ENCODE measurements around the gene NLGN2. TPM values are rescaled to one million over a fixed set of nuclear protein-coding genes. Genes with fewer than 3 reads are reported as not detected.

Gene NLGN2
- total and polyA plus RNA-seq, 4 donors = 21.5 to 210 (median 111) TPM

- WGBS (ENCODE audit: insufficient coverage) = 79% methylated on average over 11 of the region's 19 CpGs
- Histone ChIP-seq H3K27ac (ENCODE audit: low read depth, low read length) (no peak overlapping the region), H3K4me3 (ENCODE audit: low read depth, low read length) (no peak overlapping the region), H3K27me3 (ENCODE audit: control insufficient read depth, insufficient read depth, low read length) (no peaks in the 10 kb centered on the region), H3K4me1 (ENCODE audit: control insufficient read depth, insufficient read depth, low read length) (peaks cover 17% of the 10 kb centered on the region), H3K9me3 (ENCODE audit: control insufficient read depth, insufficient read depth, low read length) (no peaks in the 10 kb centered on the region), H3K36me3 (ENCODE audit: control insufficient read depth, insufficient read depth, low read length) (peaks cover 62% of the 10 kb centered on the region)
- DNase-seq (ENCODE audit: low read depth in 4 of 6, low spot score in 6 of 6) = no peak
Observed at GRCh38 chr17:7389924-7390910, 17.4 kb upstream of the NLGN2 start.

- no peak for DNase-seq (ENCODE audit: low read depth in 4 of 6, low spot score in 6 of 6)
- no peak overlapping the region for H3K27ac ChIP-seq (ENCODE audit: low read depth, low read length)
- WGBS (ENCODE audit: insufficient coverage) = 83% methylated on average over 2 of the region's 2 CpGs
Observed at GRCh38 chr17:7391307-7391706, 16.3 kb upstream of the NLGN2 start.

GRCh38 chr17:7392696-7393612, 14.7 kb upstream of the NLGN2 start:
- peak in 2 of 6 donors; percentile 32 to 47 for DNase-seq (ENCODE audit: low read depth in 4 of 6, low spot score in 6 of 6)
- Histone ChIP-seq H3K27me3 (ENCODE audit: control insufficient read depth, insufficient read depth, low read length) (no peaks in the 10 kb centered on the region), H3K4me1 (ENCODE audit: control insufficient read depth, insufficient read depth, low read length) (peaks cover 18% of the 10 kb centered on the region), H3K36me3 (ENCODE audit: control insufficient read depth, insufficient read depth, low read length) (peaks cover 48% of the 10 kb centered on the region), H3K4me3 (ENCODE audit: low read depth, low read length) (peak overlapping the region; percentile 77), H3K9me3 (ENCODE audit: control insufficient read depth, insufficient read depth, low read length) (no peaks in the 10 kb centered on the region), H3K27ac (ENCODE audit: low read depth, low read length) (no peak overlapping the region)
- 47% methylated on average over 34 of the region's 42 CpGs for WGBS (ENCODE audit: insufficient coverage)

More at GRCh38 chr17:7391307-7391706, 16.3 kb upstream of the NLGN2 start:
- Histone ChIP-seq H3K27me3 (ENCODE audit: control insufficient read depth, insufficient read depth, low read length) (no peaks in the 10 kb centered on the region), H3K9me3 (ENCODE audit: control insufficient read depth, insufficient read depth, low read length) (no peaks in the 10 kb centered on the region), H3K36me3 (ENCODE audit: control insufficient read depth, insufficient read depth, low read length) (peaks cover 60% of the 10 kb centered on the region), H3K4me3 (ENCODE audit: low read depth, low read length) (no peak overlapping the region), H3K4me1 (ENCODE audit: control insufficient read depth, insufficient read depth, low read length) (peaks cover 18% of the 10 kb centered on the region)

- no peak for DNase-seq (ENCODE audit: low read depth in 4 of 6, low spot score in 6 of 6)
- H3K4me3 ChIP-seq (ENCODE audit: low read depth, low read length) = peak overlapping the region; percentile 77
- peaks cover 39% of the 10 kb centered on the region for H3K36me3 ChIP-seq (ENCODE audit: control insufficient read depth, insufficient read depth, low read length)
- peak overlapping the region; percentile 87 for H3K27ac ChIP-seq (ENCODE audit: low read depth, low read length)
- no peaks in the 10 kb centered on the region for H3K27me3 ChIP-seq (ENCODE audit: control insufficient read depth, insufficient read depth, low read length)
- WGBS (ENCODE audit: insufficient coverage) = 2% methylated on average over 43 of the region's 48 CpGs
- no peaks in the 10 kb centered on the region for H3K9me3 ChIP-seq (ENCODE audit: control insufficient read depth, insufficient read depth, low read length)
- H3K4me1 ChIP-seq (ENCODE audit: control insufficient read depth, insufficient read depth, low read length) = peaks cover 18% of the 10 kb centered on the region
Observed at GRCh38 chr17:7393613-7394451, 13.8 kb upstream of the NLGN2 start.

- Histone ChIP-seq H3K27ac (ENCODE audit: low read depth, low read length) (peak within 1 kb of the TSS; percentile 87), H3K9me3 (ENCODE audit: control insufficient read depth, insufficient read depth, low read length) (no peaks in the 10 kb centered on the region), H3K4me1 (ENCODE audit: control insufficient read depth, insufficient read depth, low read length) (peaks cover 18% of the 10 kb centered on the region), H3K4me3 (ENCODE audit: low read depth, low read length) (peak within 1 kb of the TSS; percentile 77), H3K27me3 (ENCODE audit: control insufficient read depth, insufficient read depth, low read length) (no peaks in the 10 kb centered on the region), H3K36me3 (ENCODE audit: control insufficient read depth, insufficient read depth, low read length) (peaks cover 31% of the 10 kb centered on the region)
- under 1% methylated on average over 71 of the region's 71 CpGs for WGBS (ENCODE audit: insufficient coverage)
- peak in 4 of 6 donors; percentile 67 to 94 (median 82) for DNase-seq (ENCODE audit: low read depth in 4 of 6, low spot score in 6 of 6)
Observed at GRCh38 chr17:7394452-7395191, 13.0 kb upstream of the NLGN2 start, which contains the start of gene PLSCR3. PLSCR3 (minus strand) TSS chr17:7394525; CDS start chr17:7394110, 415 bp downstream.

GRCh38 chr17:7396147-7396546, 11.5 kb upstream of the NLGN2 start:
- DNase-seq (ENCODE audit: low read depth in 4 of 6, low spot score in 6 of 6) = no peak
- Histone ChIP-seq H3K27me3 (ENCODE audit: control insufficient read depth, insufficient read depth, low read length) (no peaks in the 10 kb centered on the region), H3K4me1 (ENCODE audit: control insufficient read depth, insufficient read depth, low read length) (peaks cover 18% of the 10 kb centered on the region), H3K36me3 (ENCODE audit: control insufficient read depth, insufficient read depth, low read length) (peaks cover 20% of the 10 kb centered on the region), H3K4me3 (ENCODE audit: low read depth, low read length) (no peak overlapping the region), H3K27ac (ENCODE audit: low read depth, low read length) (no peak overlapping the region), H3K9me3 (ENCODE audit: control insufficient read depth, insufficient read depth, low read length) (no peaks in the 10 kb centered on the region)
- 88% methylated on average over 4 of the region's 4 CpGs for WGBS (ENCODE audit: insufficient coverage)

GRCh38 chr17:7398612-7399011, 9.0 kb upstream of the NLGN2 start:
- Histone ChIP-seq H3K9me3 (ENCODE audit: control insufficient read depth, insufficient read depth, low read length) (no peaks in the 10 kb centered on the region), H3K4me3 (ENCODE audit: low read depth, low read length) (no peak overlapping the region)
- 71% methylated on average over 1 of the region's 2 CpGs for WGBS (ENCODE audit: insufficient coverage)

GRCh38 chr17:7403043-7403726, 4.5 kb upstream of the NLGN2 start:
- H3K4me3 ChIP-seq (ENCODE audit: low read depth, low read length) = peak overlapping the region; percentile 72
- H3K27ac ChIP-seq (ENCODE audit: low read depth, low read length) = peak overlapping the region; percentile 94
- no peaks in the 10 kb centered on the region for H3K9me3 ChIP-seq (ENCODE audit: control insufficient read depth, insufficient read depth, low read length)
- H3K36me3 ChIP-seq (ENCODE audit: control insufficient read depth, insufficient read depth, low read length) = peaks cover 8% of the 10 kb centered on the region
- no peaks in the 10 kb centered on the region for H3K27me3 ChIP-seq (ENCODE audit: control insufficient read depth, insufficient read depth, low read length)
- WGBS (ENCODE audit: insufficient coverage) = 9% methylated on average over 16 of the region's 16 CpGs
- DNase-seq (ENCODE audit: low read depth in 4 of 6, low spot score in 6 of 6) = no peak
- H3K4me1 ChIP-seq (ENCODE audit: control insufficient read depth, insufficient read depth, low read length) = peaks cover 38% of the 10 kb centered on the region

More at GRCh38 chr17:7398612-7399011, 9.0 kb upstream of the NLGN2 start:
- Histone ChIP-seq H3K27ac (ENCODE audit: low read depth, low read length) (no peak overlapping the region), H3K36me3 (ENCODE audit: control insufficient read depth, insufficient read depth, low read length) (no peaks in the 10 kb centered on the region), H3K27me3 (ENCODE audit: control insufficient read depth, insufficient read depth, low read length) (no peaks in the 10 kb centered on the region), H3K4me1 (ENCODE audit: control insufficient read depth, insufficient read depth, low read length) (peaks cover 22% of the 10 kb centered on the region)
- no peak for DNase-seq (ENCODE audit: low read depth in 4 of 6, low spot score in 6 of 6)

Measured in spinal cord (tissue), 10 donors.